Fibroblast of villous mesenchyme (primary cell): ENCODE data around the gene ANKRD49. TPM values are rescaled to one million over a fixed set of nuclear protein-coding genes. Genes with fewer than 3 reads are reported as not detected.

Experiments used
- DNase-seq: peaks from one replicate; pipeline ENCODE4 v3.0.0-alpha.2; 2010; ENCODE audit warnings: low read depth
- H3K4me3 ChIP-seq: 2 replicates; pipeline ENCODE4 v1.5.1; 2011; ENCODE audit warnings: low read depth, mild to moderate bottlenecking, low read length
- CTCF ChIP-seq: IDR thresholded peaks from 2 replicates; pipeline ENCODE4 v1.5.1; 2012; ENCODE audit warnings: low read depth, mild to moderate bottlenecking, low read length; ENCODE audit not compliant: insufficient read depth
- total RNA-seq: library from RNA; depleted of rRNA; stranded (reverse); fragments of >200 nt; gene quantifications from 2 replicates; pipeline ENCODE4 v1.2.3, GENCODE V29; 2012

Gene ANKRD49
- total RNA-seq, 1 donor = 14.2 TPM

DNA sequence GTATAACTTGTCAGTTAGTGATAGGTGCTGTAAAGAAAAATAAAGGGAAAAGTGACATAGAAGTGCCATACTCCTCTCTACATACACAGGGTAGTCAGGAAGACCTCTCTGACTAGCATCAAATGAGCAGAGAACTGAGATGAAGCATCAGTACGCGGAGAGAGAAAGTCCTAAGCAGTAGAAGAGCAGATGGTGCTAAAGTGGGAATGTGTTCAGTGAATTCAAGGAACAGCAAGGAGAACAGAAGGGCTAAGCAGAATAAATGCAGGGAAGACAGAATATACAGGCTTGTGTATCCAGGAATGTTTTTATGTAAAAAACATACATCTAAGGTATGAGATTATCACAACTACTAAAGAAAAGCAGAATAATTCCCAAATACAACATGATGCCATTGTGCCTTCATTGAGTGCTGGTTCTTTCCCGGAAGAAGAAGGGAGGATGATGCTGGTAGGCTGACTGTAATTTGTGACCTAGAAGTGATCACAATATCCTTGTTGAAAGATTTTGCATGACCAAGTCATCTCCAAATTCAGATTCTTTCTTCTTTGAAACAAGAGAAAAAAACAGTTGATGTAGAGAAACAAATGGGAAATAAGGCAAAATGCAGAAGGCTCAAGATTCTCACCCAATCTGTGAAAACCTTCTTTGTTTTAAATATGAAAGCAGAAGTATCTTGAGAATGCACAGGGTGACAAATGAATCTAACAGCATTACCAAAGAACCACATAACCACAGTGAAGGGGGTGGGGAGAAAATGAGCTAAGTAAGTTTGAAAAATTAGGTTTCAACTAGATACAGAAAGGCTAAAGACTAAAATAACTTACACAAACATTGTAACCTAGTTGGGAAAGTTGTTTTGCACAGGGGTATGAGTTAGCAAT, 20.6 kb upstream of the ANKRD49 start:
- DNase-seq = no peak
- TF ChIP-seq CTCF = no peak

DNA sequence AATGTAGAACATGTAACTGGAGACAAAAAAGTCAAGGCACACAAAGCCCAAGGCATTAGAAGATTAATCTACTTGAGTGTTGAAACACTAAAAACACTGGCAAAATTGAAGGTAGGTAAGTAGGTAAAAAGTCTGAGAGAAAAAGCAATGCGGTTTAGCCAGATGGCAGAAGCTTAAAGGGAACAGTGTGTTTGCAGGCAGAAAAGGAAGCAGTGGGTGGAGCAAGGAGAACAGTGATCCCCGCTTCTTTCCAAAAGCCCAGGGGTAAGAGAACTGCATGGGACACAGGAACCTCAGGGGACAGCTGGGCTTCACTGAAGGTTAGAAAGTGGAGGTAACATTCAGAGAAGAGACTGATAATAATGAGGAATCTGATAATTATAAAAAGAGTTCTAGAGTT, 16.2 kb upstream of the ANKRD49 start:
- no peak for DNase-seq
- TF ChIP-seq CTCF = no peak

More for the DNA sequence above, 20.6 kb upstream of the ANKRD49 start:
- H3K4me3 ChIP-seq = no peak overlapping the region

DNA sequence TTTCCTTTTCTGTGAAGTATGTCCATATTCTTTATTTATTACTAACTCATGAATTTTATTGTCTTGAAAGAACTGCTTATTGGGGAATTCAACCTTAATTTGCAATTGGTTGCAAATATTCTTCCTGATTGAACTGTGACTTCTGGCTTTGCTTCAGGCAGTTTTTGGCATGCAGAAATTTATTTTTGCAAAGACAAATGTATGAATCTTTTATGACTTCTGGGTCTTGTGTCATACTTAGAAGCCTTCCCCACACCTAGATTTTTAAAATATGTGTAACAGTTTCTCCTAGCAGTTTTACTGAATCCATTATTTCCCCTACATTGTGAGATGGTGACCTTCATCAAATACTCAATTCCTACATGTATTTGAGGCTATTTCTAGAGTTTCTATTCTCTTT, 12.4 kb upstream of the ANKRD49 start:
- no peak for TF ChIP-seq CTCF
- no peak overlapping the region for H3K4me3 ChIP-seq
- no peak for DNase-seq

More for the DNA sequence above, 16.2 kb upstream of the ANKRD49 start:
- H3K4me3 ChIP-seq = no peak overlapping the region

DNA sequence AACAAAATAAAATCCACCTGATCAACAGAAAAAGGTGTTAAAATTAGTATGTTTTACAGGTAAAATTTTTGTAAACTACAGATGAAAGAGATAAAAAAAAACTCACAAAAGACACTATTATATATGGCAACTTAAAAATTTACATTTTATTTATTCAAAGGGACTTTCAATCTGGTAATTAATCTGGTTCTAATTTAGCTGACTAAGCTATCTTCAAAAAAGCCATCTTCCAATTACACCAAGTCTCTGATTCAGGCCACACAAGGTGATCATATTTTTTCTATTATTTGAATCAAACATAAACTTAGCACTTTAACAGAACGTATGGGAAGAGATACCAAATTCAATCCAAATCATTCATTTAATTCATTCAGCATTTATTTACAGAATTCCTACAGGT, 7.7 kb upstream of the ANKRD49 start:
- no peak overlapping the region for H3K4me3 ChIP-seq
- TF ChIP-seq CTCF = no peak

DNA sequence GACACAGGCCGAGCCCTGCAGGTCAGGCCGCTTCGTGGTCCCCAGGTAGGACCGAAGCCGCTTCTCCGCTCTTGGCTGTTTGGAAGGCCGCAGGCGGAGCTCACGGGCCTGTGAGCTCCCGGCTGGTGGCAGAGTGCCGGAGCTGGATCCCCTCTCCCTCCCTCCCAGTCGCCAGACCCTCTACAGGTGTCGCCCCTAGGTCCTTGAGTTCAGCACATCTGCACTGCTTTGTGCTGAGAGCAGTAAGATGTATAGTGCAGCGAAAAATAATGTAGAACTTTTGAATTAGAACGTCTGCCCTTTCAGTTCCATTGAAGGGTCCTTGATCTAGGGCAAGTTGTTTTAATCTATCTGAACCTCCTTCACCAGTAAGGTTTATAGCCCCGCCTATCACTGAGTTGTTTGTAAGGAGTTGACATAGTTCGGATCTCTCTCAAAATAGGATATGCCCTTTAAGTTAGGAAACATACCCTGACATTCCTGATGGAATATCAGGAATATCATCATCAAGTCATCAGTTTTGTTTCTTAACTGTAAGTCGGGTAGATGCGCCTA, 419 bp downstream of the ANKRD49 start:
- peak; percentile 12 for DNase-seq
- peak overlapping the region; percentile 87 for H3K4me3 ChIP-seq
- TF ChIP-seq CTCF = no peak

More for the DNA sequence above, 7.7 kb upstream of the ANKRD49 start:
- DNase-seq = no peak

DNA sequence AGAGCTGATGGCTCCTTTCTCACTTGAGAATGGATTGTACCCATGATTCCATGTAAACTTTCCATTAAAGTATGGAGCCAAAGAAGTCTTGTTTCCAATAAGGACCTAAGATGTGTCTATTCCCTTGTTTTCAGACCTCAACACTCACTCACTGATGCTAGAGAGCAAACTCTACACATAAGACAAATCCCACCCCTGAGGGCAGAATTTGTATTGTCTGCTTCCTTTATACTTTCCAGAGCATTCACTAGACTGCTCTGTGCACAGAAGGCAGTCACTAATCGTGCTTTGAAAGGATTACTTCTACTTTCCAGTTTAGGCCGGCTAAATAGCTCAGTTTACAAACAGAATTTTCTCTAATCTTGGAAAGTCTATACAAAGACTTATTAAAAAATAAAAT, 6.4 kb downstream of the ANKRD49 start:
- no peak overlapping the region for H3K4me3 ChIP-seq
- no peak for TF ChIP-seq CTCF
- no peak for DNase-seq
